B cell (primary cell): ENCODE results near the gene SLC44A1.

Experiments used
- CTCF ChIP-seq: fragments of 200-600 bp; IDR thresholded peaks from one replicate; pipeline ENCODE4 v1.8.0; 2022; ENCODE audit warnings: antibody characterized with exemption, mild to moderate bottlenecking
- EZH2 ChIP-seq: IDR thresholded peaks from 2 replicates; pipeline ENCODE4 v1.6.1; 2012; ENCODE audit warnings: borderline replicate concordance, low read depth, mild to moderate bottlenecking, moderate library complexity, low read length; ENCODE audit not compliant: insufficient read depth, poor library complexity, severe bottlenecking

GRCh38 chr9:105218673-105219072 lies 25.8 kb upstream of the SLC44A1 start:
- TF ChIP-seq EZH2 (no peak), CTCF (no peak)
